Activated naive CD8-positive, alpha-beta T cell treated with anti-CD3 and anti-CD28 coated beads, Interleukin-2, amount 10 ng/mL, durations not matched to agents 7 days and 5 days (primary cell): ENCODE measurements around the gene RNF182. TPM values are rescaled to one million over a fixed set of nuclear protein-coding genes. Genes with fewer than 3 reads are reported as not detected.
"Not testable (repeated sequence)": the region's sequence is repeated elsewhere in the genome, so short reads cannot be mapped to it uniquely, and the experiment has no call there.

Experiments used
- ATAC-seq: fragments of 150-1000 bp; cut with Tn5 transposase; one replicate; pipeline ENCODE4 v1.10.0; 2021; ENCODE audit warnings: low read depth, moderate library complexity
- POLR2A ChIA-PET: fragments of 350-600 bp; sonication (Branson Sonifier 250); formaldehyde crosslinking; loops from one replicate; lab custom pipeline; 2021; ENCODE audit warnings: antibody characterized with exemption; lab: Charles Lee
- DNase-seq: peaks from one replicate; pipeline ENCODE4 v3.0.0; 2021
- H3K27ac Mint-ChIP-seq: one replicate; pipeline ENCODE4 v1.8.0; 2022; ENCODE audit warnings: mild to moderate bottlenecking, mixed read lengths
- H3K27me3 Mint-ChIP-seq: one replicate; pipeline ENCODE4 v1.8.0; 2022; ENCODE audit warnings: mild to moderate bottlenecking, moderate library complexity, mixed read lengths
- H3K36me3 Mint-ChIP-seq: one replicate; pipeline ENCODE4 v1.8.0; 2021; ENCODE audit warnings: mild to moderate bottlenecking, mixed read lengths
- H3K4me1 Mint-ChIP-seq: one replicate; pipeline ENCODE4 v1.8.0; 2021; ENCODE audit warnings: mixed read lengths
- H3K4me3 Mint-ChIP-seq: one replicate; pipeline ENCODE4 v1.8.0; 2022; ENCODE audit warnings: mild to moderate bottlenecking, moderate library complexity, mixed read lengths
- H3K9me3 Mint-ChIP-seq: one replicate; pipeline ENCODE4 v1.8.0; 2021; ENCODE audit warnings: mixed read lengths
- total RNA-seq, 2 experiments: library from RNA; stranded (reverse); gene quantifications; one replicate each; pipeline ENCODE4 v1.2.3, GENCODE V29; 2021

RNF182 gene
- total RNA-seq, 2 experiments from 2014 or later, result not detected

- Mint-ChIP-seq H3K4me3 (no peak overlapping the region), H3K9me3 (peaks cover 3% of the 10 kb centered on the region), H3K27ac (no peak overlapping the region), H3K4me1 (no peaks in the 10 kb centered on the region), H3K27me3 (peaks cover 10% of the 10 kb centered on the region), H3K36me3 (no peaks in the 10 kb centered on the region)
- POLR2A ChIA-PET, result no interaction called here
- no peak for ATAC-seq
- no peak for DNase-seq
Measured at GRCh38 chr6:13952101-13952500, 27.3 kb downstream of the RNF182 start.

- Mint-ChIP-seq H3K4me3 (no peak overlapping the region), H3K36me3 (no peaks in the 10 kb centered on the region), H3K9me3 (no peaks in the 10 kb centered on the region), H3K4me1 (no peaks in the 10 kb centered on the region), H3K27me3 (peaks cover 10% of the 10 kb centered on the region), H3K27ac (no peak overlapping the region)
- POLR2A ChIA-PET, result no interaction called here
- DNase-seq, result no peak
- no peak for ATAC-seq
Measured at GRCh38 chr6:13953061-13953705, 28.4 kb downstream of the RNF182 start.

GRCh38 chr6:13965582-13966127, 40.9 kb downstream of the RNF182 start:
- peaks cover 3% of the 10 kb centered on the region for H3K9me3 Mint-ChIP-seq
- ATAC-seq (no peak), DNase-seq (no peak)
- peaks cover 16% of the 10 kb centered on the region for H3K27me3 Mint-ChIP-seq
- POLR2A ChIA-PET, result no interaction called here
- no peak overlapping the region for H3K4me3 Mint-ChIP-seq
- no peak overlapping the region for H3K27ac Mint-ChIP-seq
- H3K4me1 Mint-ChIP-seq, result no peaks in the 10 kb centered on the region
- H3K36me3 Mint-ChIP-seq, result peaks cover 2% of the 10 kb centered on the region

GRCh38 chr6:13971303-13971702, 46.6 kb downstream of the RNF182 start:
- POLR2A ChIA-PET, result no interaction called here
- no peaks in the 10 kb centered on the region for H3K4me1 Mint-ChIP-seq

GRCh38 chr6:13972602-13973001, 47.9 kb downstream of the RNF182 start:
- H3K36me3 Mint-ChIP-seq, ATAC-seq, DNase-seq, H3K4me3 Mint-ChIP-seq, POLR2A ChIA-PET, H3K4me1 Mint-ChIP-seq, H3K27ac Mint-ChIP-seq: not testable (repeated sequence)
- H3K9me3 Mint-ChIP-seq, result peaks cover 19% of the 10 kb centered on the region
- H3K27me3 Mint-ChIP-seq, result peaks cover 12% of the 10 kb centered on the region

More at GRCh38 chr6:13971303-13971702, 46.6 kb downstream of the RNF182 start:
- ATAC-seq (no peak), DNase-seq (no peak)
- Mint-ChIP-seq H3K36me3 (no peaks in the 10 kb centered on the region), H3K27ac (no peak overlapping the region), H3K9me3 (peaks cover 19% of the 10 kb centered on the region), H3K4me3 (no peak overlapping the region), H3K27me3 (peaks cover 12% of the 10 kb centered on the region)

GRCh38 chr6:13973422-13973821, 48.7 kb downstream of the RNF182 start:
- ATAC-seq, H3K4me3 Mint-ChIP-seq, POLR2A ChIA-PET, H3K4me1 Mint-ChIP-seq, H3K27ac Mint-ChIP-seq, DNase-seq, H3K36me3 Mint-ChIP-seq: not testable (repeated sequence)
- Mint-ChIP-seq H3K9me3 (peaks cover 19% of the 10 kb centered on the region), H3K27me3 (peaks cover 12% of the 10 kb centered on the region)

GRCh38 chr6:13978102-13978640, 53.4 kb downstream of the RNF182 start:
- H3K4me3 Mint-ChIP-seq, result no peak overlapping the region
- no peaks in the 10 kb centered on the region for H3K4me1 Mint-ChIP-seq
- H3K36me3 Mint-ChIP-seq, result no peaks in the 10 kb centered on the region
- DNase-seq, result no peak
- H3K9me3 Mint-ChIP-seq, result peaks cover 6% of the 10 kb centered on the region
- POLR2A ChIA-PET, result no interaction called here
- H3K27ac Mint-ChIP-seq, result no peak overlapping the region
- no peak for ATAC-seq
- peaks cover 28% of the 10 kb centered on the region for H3K27me3 Mint-ChIP-seq

- POLR2A ChIA-PET, result no interaction called here
- Mint-ChIP-seq H3K9me3 (peaks cover under 1% of the 10 kb centered on the region), H3K27me3 (peaks cover 33% of the 10 kb centered on the region), H3K4me1 (no peaks in the 10 kb centered on the region), H3K36me3 (no peaks in the 10 kb centered on the region), H3K27ac (no peak overlapping the region), H3K4me3 (no peak overlapping the region)
- DNase-seq (no peak), ATAC-seq (no peak)
Measured at GRCh38 chr6:13978787-13979186, 54.0 kb downstream of the RNF182 start.

GRCh38 chr6:13979284-13980171, 54.8 kb downstream of the RNF182 start:
- Mint-ChIP-seq H3K4me3 (no peak overlapping the region), H3K27ac (no peak overlapping the region), H3K27me3 (peaks cover 32% of the 10 kb centered on the region), H3K4me1 (no peaks in the 10 kb centered on the region), H3K36me3 (no peaks in the 10 kb centered on the region), H3K9me3 (no peaks in the 10 kb centered on the region)
- DNase-seq (no peak), ATAC-seq (no peak)
- POLR2A ChIA-PET, result no interaction called here

GRCh38 chr6:13980534-13980933, 55.8 kb downstream of the RNF182 start:
- POLR2A ChIA-PET, result no interaction called here
- H3K4me1 Mint-ChIP-seq, result no peaks in the 10 kb centered on the region
- H3K9me3 Mint-ChIP-seq, result no peaks in the 10 kb centered on the region
- no peaks in the 10 kb centered on the region for H3K36me3 Mint-ChIP-seq
- no peak for ATAC-seq
- H3K27me3 Mint-ChIP-seq, result peaks cover 28% of the 10 kb centered on the region
- no peak overlapping the region for H3K27ac Mint-ChIP-seq
- DNase-seq, result no peak
- no peak overlapping the region for H3K4me3 Mint-ChIP-seq

GRCh38 chr6:13985663-13986325, 61.0 kb downstream of the RNF182 start:
- Mint-ChIP-seq H3K4me1 (no peaks in the 10 kb centered on the region), H3K36me3 (no peaks in the 10 kb centered on the region), H3K27ac (no peak overlapping the region), H3K9me3 (no peaks in the 10 kb centered on the region), H3K27me3 (peaks cover 44% of the 10 kb centered on the region), H3K4me3 (no peak overlapping the region)
- DNase-seq (no peak), ATAC-seq (no peak)
- POLR2A ChIA-PET, result no interaction called here

- Mint-ChIP-seq H3K27me3 (peaks cover 38% of the 10 kb centered on the region), H3K4me3 (no peak overlapping the region), H3K27ac (no peak overlapping the region), H3K36me3 (no peaks in the 10 kb centered on the region), H3K9me3 (no peaks in the 10 kb centered on the region), H3K4me1 (no peaks in the 10 kb centered on the region)
- ATAC-seq (no peak), DNase-seq (no peak)
- POLR2A ChIA-PET, result no interaction called here
Measured at GRCh38 chr6:13986700-13987399, 62.1 kb downstream of the RNF182 start.
